Ishikawa (cell line): ENCODE results near the gene PRM2.

Experiments used
- CEBPB ChIP-seq: IDR thresholded peaks from 2 replicates; pipeline ENCODE4 v1.6.1; 2012
- CREB1 ChIP-seq: IDR thresholded peaks from 2 replicates; pipeline ENCODE4 v1.6.1; 2012; ENCODE audit warnings: low read depth
- EGR1 ChIP-seq: IDR thresholded peaks from 2 replicates; pipeline ENCODE4 v1.6.1; 2012
- EP300 ChIP-seq: IDR thresholded peaks from 2 replicates; pipeline ENCODE4 v1.6.1; 2012; ENCODE audit warnings: borderline replicate concordance
- FOXM1 ChIP-seq: IDR thresholded peaks from 2 replicates; pipeline ENCODE4 v1.6.1; 2012; ENCODE audit warnings: low read depth, borderline replicate concordance
- MAX ChIP-seq: IDR thresholded peaks from 2 replicates; pipeline ENCODE4 v1.6.1; 2012
- NFIC ChIP-seq: IDR thresholded peaks from 2 replicates; pipeline ENCODE4 v1.6.1; 2012
- RAD21 ChIP-seq: IDR thresholded peaks from 2 replicates; pipeline ENCODE4 v1.6.1; 2012; ENCODE audit warnings: low read depth
- REST ChIP-seq: IDR thresholded peaks from 2 replicates; pipeline ENCODE4 v1.6.1; 2012; ENCODE audit warnings: low read depth, mild to moderate bottlenecking
- TAF1 ChIP-seq: IDR thresholded peaks from 2 replicates; pipeline ENCODE4 v1.6.1; 2012; ENCODE audit warnings: low read depth, mild to moderate bottlenecking
- TCF12 ChIP-seq: IDR thresholded peaks from 2 replicates; pipeline ENCODE4 v1.6.1; 2012; ENCODE audit warnings: low read depth
- TEAD4 ChIP-seq: IDR thresholded peaks from 2 replicates; pipeline ENCODE4 v1.6.1; 2012
- USF1 ChIP-seq: IDR thresholded peaks from 2 replicates; pipeline ENCODE4 v1.6.1; 2012
- YY1 ChIP-seq: IDR thresholded peaks from 2 replicates; pipeline ENCODE4 v1.6.1; 2012; ENCODE audit warnings: low read depth
- ZBTB7A ChIP-seq: IDR thresholded peaks from 2 replicates; pipeline ENCODE4 v1.6.1; 2012; ENCODE audit warnings: low read depth

The PRM2 gene

GRCh38 chr16:11296351-11296705 lies 20.0 kb upstream of the PRM2 start:
- TF ChIP-seq EP300 (no peak), RAD21 (no peak), TCF12 (no peak), NFIC (no peak), YY1 (no peak), TEAD4 (no peak), ZBTB7A (no peak), CREB1 (no peak), EGR1 (no peak), MAX (no peak), FOXM1 (no peak), TAF1 (no peak), REST (no peak), USF1 (no peak), CEBPB (no peak)

- TF ChIP-seq TEAD4: no peak
Measured at GRCh38 chr16:11295672-11296071, 19.4 kb upstream of the PRM2 start.

- TF ChIP-seq NFIC (no peak), EP300 (no peak), TCF12 (no peak), CEBPB (no peak), YY1 (no peak), FOXM1 (no peak), EGR1 (no peak), MAX (no peak), REST (no peak), USF1 (no peak), RAD21 (no peak), TAF1 (no peak), ZBTB7A (no peak), TEAD4 (no peak), CREB1 (no peak)
Measured at GRCh38 chr16:11292076-11292748, 15.9 kb upstream of the PRM2 start.

- TF ChIP-seq CEBPB (no peak), USF1 (no peak), FOXM1 (no peak), REST (no peak), MAX (no peak), YY1 (no peak), CREB1 (no peak)
Measured at GRCh38 chr16:11291091-11291703, 14.9 kb upstream of the PRM2 start.
